ENCODE measurements around the gene ZNF816.

The ZNF816 gene

DNA sequence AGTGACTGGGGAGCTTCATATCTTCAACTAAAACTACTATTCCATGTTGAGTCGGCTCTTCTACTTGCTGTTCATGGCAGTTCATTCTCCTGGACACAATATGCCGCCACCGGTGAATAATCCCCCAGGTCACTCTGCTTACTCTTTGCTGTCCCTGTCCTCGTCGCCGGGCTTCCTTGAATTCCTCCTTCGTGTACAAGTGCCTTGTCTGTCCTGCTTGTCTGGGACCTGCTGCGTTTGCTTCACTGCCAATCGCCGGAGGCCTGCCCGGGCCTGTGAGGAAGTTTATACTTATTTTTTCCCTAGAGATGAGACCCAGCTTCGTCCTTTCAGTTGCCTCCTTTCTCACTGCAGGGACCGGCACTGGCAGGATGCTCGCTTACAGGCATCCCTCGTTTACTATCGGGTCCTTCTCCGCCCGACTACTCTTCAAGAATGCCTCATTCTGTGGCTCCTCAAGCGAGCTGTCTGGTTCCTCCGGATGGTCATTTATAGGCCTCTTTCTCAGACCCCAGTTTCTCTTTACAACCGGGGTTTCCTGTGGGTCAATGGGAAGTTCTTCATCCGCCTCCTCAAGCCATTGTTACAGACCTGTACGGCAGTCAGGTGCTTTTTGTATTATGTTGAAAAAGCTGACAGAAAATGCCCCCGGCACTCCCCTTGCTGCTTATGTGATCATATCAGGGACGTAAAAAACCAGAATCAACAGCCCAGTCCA, 45.5 kb upstream of the ZNF816 start:
- Histone ChIP-seq H3K4me3 (replicated peaks; ENCODE audit: insufficient read depth, low read length) (no peak overlapping the region), H3K27me3 (ENCODE audit: insufficient read depth, poor library complexity, severe bottlenecking) (no peaks in the 10 kb centered on the region), H3K27ac (replicated peaks) (no peak overlapping the region)
- TF ChIP-seq SPI1 (IDR thresholded peaks at IDR 0.05; ENCODE audit: borderline replicate concordance, low read depth) = no peak
- no peak for DNase-seq (ENCODE audit: low read depth in 1 of 2, low spot score in 1 of 2)

DNA sequence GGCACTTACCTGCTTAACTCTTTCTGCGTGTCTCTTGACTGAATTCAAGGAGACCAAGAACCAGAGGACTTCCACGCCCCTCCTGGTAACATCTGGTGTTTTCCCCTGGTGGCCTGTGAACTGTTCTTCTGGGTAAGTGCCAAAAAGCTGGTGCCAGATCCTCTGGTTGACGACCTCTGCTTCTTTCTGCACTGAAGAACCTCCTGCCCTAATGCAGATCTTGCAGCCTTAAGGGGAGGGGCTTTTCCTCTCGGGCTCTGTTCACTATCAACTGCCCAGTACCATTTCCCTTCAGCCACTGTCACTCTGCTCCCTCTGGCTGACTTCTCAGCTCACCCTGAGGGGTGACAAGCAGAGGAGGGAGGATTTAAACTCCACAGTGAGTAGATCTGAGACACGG, 44.9 kb upstream of the ZNF816 start:
- Histone ChIP-seq H3K27ac (replicated peaks) (no peak overlapping the region), H3K27me3 (ENCODE audit: insufficient read depth, poor library complexity, severe bottlenecking) (no peaks in the 10 kb centered on the region), H3K4me3 (replicated peaks; ENCODE audit: insufficient read depth, low read length) (no peak overlapping the region)
- TF ChIP-seq GABPA (IDR thresholded peaks at IDR 0.05; ENCODE audit: low read depth) (no peak), SPI1 (IDR thresholded peaks at IDR 0.05; ENCODE audit: borderline replicate concordance, low read depth) (no peak), POLR2AphosphoS5 (IDR thresholded peaks at IDR 0.05; ENCODE audit: low read depth) (no peak)
- TF ChIP-seq, protein P1, sequence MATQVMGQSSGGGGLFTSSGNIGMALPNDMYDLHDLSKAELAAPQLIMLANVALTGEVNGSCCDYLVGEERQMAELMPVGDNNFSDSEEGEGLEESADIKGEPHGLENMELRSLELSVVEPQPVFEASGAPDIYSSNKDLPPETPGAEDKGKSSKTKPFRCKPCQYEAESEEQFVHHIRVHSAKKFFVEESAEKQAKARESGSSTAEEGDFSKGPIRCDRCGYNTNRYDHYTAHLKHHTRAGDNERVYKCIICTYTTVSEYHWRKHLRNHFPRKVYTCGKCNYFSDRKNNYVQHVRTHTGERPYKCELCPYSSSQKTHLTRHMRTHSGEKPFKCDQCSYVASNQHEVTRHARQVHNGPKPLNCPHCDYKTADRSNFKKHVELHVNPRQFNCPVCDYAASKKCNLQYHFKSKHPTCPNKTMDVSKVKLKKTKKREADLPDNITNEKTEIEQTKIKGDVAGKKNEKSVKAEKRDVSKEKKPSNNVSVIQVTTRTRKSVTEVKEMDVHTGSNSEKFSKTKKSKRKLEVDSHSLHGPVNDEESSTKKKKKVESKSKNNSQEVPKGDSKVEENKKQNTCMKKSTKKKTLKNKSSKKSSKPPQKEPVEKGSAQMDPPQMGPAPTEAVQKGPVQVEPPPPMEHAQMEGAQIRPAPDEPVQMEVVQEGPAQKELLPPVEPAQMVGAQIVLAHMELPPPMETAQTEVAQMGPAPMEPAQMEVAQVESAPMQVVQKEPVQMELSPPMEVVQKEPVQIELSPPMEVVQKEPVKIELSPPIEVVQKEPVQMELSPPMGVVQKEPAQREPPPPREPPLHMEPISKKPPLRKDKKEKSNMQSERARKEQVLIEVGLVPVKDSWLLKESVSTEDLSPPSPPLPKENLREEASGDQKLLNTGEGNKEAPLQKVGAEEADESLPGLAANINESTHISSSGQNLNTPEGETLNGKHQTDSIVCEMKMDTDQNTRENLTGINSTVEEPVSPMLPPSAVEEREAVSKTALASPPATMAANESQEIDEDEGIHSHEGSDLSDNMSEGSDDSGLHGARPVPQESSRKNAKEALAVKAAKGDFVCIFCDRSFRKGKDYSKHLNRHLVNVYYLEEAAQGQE (IDR thresholded peaks at IDR 0.05; ENCODE audit: insufficient replicate concordance, low read depth) = no peak
- TF ChIP-seq, protein P2, sequence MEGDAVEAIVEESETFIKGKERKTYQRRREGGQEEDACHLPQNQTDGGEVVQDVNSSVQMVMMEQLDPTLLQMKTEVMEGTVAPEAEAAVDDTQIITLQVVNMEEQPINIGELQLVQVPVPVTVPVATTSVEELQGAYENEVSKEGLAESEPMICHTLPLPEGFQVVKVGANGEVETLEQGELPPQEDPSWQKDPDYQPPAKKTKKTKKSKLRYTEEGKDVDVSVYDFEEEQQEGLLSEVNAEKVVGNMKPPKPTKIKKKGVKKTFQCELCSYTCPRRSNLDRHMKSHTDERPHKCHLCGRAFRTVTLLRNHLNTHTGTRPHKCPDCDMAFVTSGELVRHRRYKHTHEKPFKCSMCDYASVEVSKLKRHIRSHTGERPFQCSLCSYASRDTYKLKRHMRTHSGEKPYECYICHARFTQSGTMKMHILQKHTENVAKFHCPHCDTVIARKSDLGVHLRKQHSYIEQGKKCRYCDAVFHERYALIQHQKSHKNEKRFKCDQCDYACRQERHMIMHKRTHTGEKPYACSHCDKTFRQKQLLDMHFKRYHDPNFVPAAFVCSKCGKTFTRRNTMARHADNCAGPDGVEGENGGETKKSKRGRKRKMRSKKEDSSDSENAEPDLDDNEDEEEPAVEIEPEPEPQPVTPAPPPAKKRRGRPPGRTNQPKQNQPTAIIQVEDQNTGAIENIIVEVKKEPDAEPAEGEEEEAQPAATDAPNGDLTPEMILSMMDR (IDR thresholded peaks at IDR 0.05; ENCODE audit: insufficient read depth, low read length) = no peak
- DNase-seq (ENCODE audit: low read depth in 1 of 2, low spot score in 1 of 2) = no peak

DNA sequence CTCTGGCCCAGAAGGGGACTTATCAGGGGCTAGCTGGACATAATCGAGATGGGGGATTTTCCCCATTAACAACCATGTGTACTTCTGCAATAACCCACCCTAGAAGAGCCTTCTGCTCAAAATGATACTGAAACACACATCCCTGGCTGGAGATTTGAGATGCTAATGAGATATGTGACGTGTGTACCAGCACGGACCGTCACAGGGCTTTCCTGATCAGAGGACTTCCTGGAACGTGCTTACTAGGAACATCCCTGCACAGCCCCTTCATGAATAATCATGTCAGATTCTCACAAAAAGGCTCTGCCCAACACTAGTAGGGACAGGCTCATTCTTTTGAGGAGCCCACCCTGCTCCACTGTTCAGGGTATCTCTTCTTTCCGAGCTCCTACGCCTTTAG, 44.5 kb upstream of the ZNF816 start:
- no peak for DNase-seq (ENCODE audit: low read depth in 1 of 2, low spot score in 1 of 2)
- no peak overlapping the region for H3K4me3 ChIP-seq (replicated peaks; ENCODE audit: insufficient read depth, low read length)
- TF ChIP-seq, protein P1 (IDR thresholded peaks at IDR 0.05; ENCODE audit: insufficient replicate concordance, low read depth) = no peak
- TF ChIP-seq GABPA (IDR thresholded peaks at IDR 0.05; ENCODE audit: low read depth) (no peak), POLR2AphosphoS5 (IDR thresholded peaks at IDR 0.05; ENCODE audit: low read depth) (no peak), SPI1 (IDR thresholded peaks at IDR 0.05; ENCODE audit: borderline replicate concordance, low read depth) (no peak)
- TF ChIP-seq, protein P2 (IDR thresholded peaks at IDR 0.05; ENCODE audit: insufficient read depth, low read length) = no peak
- H3K27ac ChIP-seq (replicated peaks) = no peak overlapping the region
- no peaks in the 10 kb centered on the region for H3K27me3 ChIP-seq (ENCODE audit: insufficient read depth, poor library complexity, severe bottlenecking)

DNA sequence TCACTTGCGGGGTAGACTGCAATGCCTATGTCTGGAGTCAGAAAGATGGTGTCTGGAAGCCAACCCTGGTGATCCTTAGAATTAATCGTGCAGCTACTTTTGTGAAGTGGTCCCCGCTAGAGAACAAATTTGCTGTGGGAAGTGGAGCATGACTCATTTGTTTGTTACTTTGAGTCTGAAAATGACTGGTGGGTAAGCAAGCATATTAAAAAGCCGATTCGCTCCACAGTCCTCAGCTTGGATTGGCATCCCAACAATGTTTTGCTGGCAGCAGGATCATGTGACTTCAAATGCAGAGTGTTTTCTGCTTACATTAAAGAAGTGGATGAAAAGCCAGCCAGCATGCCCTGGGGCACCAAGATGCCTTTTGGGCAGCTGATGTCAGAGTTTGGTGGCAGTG, 41.6 kb upstream of the ZNF816 start:
- Histone ChIP-seq H3K4me3 (replicated peaks; ENCODE audit: insufficient read depth, low read length) (no peak overlapping the region), H3K27ac (replicated peaks) (no peak overlapping the region)
- TF ChIP-seq POLR2AphosphoS5 (IDR thresholded peaks at IDR 0.05; ENCODE audit: low read depth) (no peak), SPI1 (IDR thresholded peaks at IDR 0.05; ENCODE audit: borderline replicate concordance, low read depth) (no peak), GABPA (IDR thresholded peaks at IDR 0.05; ENCODE audit: low read depth) (no peak)
- TF ChIP-seq, protein P2 (IDR thresholded peaks at IDR 0.05; ENCODE audit: insufficient read depth, low read length) = no peak
- TF ChIP-seq, protein P1 (IDR thresholded peaks at IDR 0.05; ENCODE audit: insufficient replicate concordance, low read depth) = no peak

More for the DNA sequence above, 41.6 kb upstream of the ZNF816 start:
- H3K27me3 ChIP-seq (ENCODE audit: insufficient read depth, poor library complexity, severe bottlenecking) = no peaks in the 10 kb centered on the region
- no peak for DNase-seq (ENCODE audit: low read depth in 1 of 2, low spot score in 1 of 2)
